Activated T-cell treated with anti-CD3 and anti-CD28 coated beads for 4 hours (primary cell): ENCODE data around the gene ANO8.
"Not testable (repeated sequence)": the region's sequence is repeated elsewhere in the genome, so short reads cannot be mapped to it uniquely, and the experiment has no call there.

ENCODE experiments used
- DNase-seq: peaks from one replicate; pipeline ENCODE4 v3.0.0-alpha.2; 2020

ANO8 gene

DNA sequence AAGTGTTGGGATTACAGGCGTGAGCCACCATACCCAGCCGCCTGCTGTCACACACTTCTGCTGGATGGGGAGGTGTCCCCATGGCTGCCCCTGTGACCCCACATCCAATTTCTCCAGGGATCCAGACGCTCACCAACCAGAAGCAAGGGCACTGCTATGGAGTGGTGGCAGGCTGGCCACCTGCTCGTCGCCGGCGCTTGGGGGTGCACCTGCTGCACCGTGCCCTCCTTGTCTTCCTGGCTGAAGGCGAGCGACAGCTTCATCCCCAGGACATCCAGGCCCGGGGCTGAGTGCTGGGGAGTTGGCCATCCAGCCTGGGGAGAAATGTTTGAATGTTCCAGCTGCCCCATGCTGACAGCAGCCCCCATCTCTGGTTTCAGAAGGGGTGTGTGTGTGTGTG is 48.4 kb downstream of the ANO8 start:
- DNase-seq = no peak

DNA sequence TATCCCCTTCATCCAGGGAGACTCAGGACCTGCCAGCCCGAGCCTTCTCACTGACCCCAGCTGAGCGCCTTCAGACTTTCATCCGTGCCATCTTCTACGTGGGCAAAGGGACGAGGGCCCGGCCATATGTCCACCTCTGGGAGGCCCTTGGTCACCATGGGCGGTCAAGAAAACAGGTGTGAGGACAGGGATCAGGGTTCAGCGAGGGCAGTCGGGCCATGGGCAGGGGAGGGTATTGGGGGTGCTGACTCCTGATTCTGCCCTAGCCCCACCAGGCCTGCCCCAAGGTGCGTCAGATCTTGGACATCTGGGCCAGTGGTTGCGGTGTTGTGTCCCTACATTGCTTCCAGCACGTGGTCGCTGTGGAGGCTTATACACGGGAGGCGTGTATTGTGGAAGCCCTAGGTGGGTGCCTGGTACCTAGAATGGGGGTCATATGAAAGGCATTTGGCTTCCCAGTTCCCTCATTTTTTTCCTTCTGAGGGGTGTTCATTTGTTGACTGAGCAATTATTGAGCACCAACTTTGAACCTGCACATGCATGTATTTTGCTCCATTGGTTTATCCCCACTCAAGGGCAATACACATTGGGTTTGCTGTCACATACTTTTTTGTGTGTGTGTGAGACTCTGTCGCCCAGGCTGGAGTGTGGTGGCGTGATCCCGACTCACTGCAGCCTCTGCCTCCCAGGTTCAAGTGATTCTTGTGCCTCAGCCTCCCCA is 49.1 kb downstream of the ANO8 start:
- DNase-seq = no peak

DNA sequence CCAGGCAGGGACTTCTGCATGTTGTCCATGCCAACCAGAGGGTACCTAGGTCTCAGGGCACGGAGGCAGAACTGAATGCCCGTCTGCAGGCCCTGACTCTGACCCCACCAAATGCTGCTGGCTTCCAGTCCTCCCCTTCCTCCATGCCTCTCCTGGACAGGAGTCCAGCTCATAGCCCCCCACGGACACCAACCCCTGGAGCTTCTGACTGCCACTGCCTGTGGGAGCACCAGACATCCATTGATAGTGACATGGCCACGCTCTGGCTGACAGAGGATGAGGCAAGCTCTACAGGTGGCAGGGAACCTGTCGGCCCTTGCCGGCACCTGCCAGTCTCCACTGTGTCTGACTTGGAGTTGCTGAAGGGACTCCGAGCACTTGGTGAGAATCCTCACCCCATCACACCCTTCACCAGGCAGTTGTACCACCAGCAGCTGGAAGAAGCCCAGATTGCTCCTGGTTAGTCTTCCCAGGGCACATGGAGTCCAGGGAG is 51.1 kb downstream of the ANO8 start:
- no peak for DNase-seq

DNA sequence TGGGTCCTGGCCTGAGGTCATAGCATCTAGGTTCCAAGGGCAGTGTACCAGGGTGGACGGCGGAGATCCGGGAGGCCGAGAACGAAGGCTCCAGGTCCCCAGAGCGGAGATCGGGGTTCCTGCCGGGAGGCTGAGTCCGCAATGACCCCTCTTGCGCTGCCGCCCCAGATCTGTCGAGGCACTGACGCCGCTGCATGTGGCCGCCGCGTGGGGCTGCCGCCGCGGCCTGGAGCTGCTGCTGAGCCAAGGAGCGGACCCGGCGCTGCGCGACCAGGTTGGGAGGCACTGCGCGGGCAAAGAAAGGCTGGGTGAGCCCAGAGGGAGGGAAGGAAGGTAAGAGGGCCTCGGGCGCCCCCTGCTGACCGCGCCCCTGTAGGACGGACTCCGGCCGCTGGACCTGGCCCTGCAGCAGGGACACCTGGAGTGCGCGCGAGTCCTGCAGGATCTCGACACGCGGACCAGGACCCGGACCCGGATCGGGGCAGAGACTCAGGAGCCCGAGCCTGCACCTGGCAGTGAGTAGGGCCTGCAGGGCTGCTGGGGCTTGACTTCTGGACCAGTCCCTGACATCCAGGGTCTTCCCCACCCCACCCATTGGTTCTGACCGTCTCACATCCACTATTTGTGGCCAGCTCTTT is 52.0 kb downstream of the ANO8 start:
- peak; percentile 66 for DNase-seq

DNA sequence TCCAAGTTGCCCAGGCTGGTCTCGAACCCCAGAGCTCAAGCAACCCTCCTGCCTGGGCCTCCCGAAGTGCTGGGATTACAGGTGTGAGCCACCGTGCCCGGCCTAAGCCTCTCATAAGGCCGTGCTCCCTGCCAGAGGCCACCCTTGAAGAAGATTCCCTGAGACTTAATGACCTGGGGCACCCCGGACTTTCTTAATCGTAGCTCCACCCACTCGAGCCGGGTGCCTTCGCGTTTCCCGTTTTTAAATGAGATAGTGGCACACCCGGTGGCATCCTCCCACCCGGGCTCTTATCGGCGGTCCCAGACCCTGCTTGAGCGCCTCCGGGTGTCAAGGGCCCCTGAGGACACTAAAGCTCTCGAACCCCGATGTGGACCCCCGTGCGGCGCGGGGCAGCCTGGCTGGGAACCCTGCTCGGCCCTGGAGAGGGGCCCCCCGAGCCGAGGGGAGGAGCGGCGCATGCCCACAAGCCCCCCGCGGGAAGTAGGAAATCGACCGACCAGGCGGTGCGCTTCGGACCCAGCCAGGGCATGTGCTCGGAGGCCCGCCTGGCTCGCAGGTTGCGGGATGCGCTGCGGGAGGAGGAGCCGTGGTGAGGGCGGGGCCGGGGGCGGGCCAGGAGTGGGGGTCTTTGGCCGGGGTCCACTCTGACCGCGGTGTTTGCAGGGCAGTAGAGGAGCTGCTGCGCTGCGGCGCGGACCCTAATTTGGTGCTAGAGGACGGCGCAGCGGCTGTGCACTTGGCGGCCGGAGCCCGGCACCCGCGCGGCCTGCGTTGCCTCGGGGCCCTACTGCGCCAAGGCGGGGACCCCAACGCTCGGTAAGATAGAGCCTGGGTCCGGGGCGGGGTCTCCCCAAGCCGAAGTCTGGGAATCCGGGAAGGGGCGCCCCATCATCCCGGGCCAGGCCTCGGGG is 53.0 kb downstream of the ANO8 start, which contains the start of gene ANKLE1:
ANKLE1 (plus strand) TSS at position 511 of the 914 bp plus-strand sequence; CDS start at position 531, 20 bp downstream.
- no peak for DNase-seq

DNA sequence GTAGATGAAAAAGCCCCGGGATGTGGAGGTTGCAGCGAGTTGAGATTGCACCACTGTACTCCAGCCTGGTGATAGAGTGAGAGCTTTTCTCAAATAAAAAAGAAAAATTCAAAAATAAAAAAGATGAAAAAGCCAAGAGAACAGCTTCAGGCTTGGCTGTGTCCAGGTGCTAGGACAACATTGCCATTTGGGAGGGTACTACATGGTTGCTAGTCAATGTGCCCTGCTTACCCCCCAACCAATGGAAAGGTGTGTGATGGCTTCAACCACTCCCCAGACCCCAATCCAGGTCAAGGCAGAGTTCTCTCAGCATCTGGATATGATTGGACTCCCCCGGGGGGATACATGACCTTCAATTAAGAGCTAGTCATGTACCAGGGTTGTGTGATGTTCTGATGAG is 55.2 kb downstream of the ANO8 start:
- DNase-seq = no peak

DNA sequence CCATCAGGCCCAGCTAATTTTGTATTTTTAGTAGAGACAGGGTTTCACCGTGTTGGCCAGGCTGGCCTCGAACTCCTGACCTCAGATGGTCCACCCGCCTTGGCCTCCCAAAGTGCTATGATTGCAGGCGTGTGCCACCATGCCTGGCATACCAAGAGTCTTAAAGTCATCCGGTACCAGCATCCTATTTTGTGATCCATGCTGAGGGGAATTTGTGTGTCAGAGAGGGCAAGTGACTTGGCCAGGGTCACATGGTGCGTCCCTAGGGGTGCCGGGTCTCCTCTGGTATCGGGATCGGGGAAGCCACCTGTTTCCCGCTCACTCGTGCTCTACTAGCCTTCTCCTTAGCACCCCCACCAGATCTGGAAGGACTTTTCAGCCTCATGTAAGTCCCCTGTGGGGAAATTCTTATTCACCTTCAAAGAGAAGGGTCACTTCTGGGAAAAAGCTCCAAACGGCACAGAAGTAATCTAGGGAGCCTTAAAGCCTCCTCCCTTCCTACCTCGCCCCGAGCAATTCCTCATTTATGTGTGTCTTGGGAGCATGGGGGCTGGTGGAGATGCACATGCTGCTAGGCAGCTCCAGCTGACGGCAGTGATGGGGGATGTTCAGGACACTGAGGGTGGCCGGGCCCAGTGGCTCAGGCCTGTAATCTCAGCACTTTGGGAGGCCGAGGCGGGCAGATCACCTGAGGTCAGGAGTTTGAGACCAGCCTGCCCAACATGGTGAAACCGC is 59.0 kb downstream of the ANO8 start:
- no peak for DNase-seq

DNA sequence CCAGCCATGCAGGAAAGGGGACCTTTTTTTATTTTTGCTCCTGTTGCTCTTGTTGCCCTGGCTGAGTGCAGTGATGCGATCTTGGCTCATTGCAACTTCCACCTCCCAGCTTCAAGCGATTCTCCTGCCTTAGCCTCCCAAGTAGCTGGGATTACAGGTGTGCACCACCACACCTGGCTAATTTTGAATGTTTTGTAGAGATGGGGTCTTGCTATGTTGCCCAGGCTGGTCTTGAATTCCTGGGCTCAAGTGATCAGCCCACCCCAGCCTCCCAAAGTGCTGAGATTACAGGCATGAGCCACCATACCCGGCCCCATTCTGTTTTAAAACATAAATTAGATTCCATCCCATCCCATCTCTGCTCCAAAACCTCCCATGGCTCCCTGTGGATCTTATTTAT is 59.8 kb downstream of the ANO8 start:
- not testable (repeated sequence) for DNase-seq
